ENCODE data around the gene DSCAML1. TPM values are rescaled to one million over a fixed set of nuclear protein-coding genes. Genes with fewer than 3 reads are reported as not detected.

The DSCAML1 gene
- total RNA-seq, 4 donors from 2014 or later: 2.9 to 5.8 (median 3.3) TPM

GRCh38 chr11:117554601-117555333 lies 242.2 kb downstream of the DSCAML1 start:
- TF ChIP-seq CTCF (IDR thresholded peaks at IDR 0.05) (no peak), POLR2AphosphoS5 (IDR thresholded peaks at IDR 0.05) (no peak), POLR2A (IDR thresholded peaks at IDR 0.05) (no peak), EP300 (IDR thresholded peaks at IDR 0.05; ENCODE audit: low read depth) (no peak)
- Histone ChIP-seq H3K27ac (no peak overlapping the region), H3K4me3 (no peak overlapping the region), H3K27me3 (no peaks in the 10 kb centered on the region), H3K36me3 (no peaks in the 10 kb centered on the region), H3K9me3 (no peaks in the 10 kb centered on the region), H3K4me1 (no peaks in the 10 kb centered on the region)
- no peak for DNase-seq
- in situ Hi-C loops (cut with MboI; ENCODE audit: low pct_ligation_motif_present in 1 of 4, low pct_unique_long_range_greater_than_20kb in 1 of 4, low sequenced_read_pairs in 3 of 4) (no loop called here), intact Hi-C loops (cut with DNase I; ENCODE audit: low total_unique reads) (no loop called here)
- WGBS, 2 donors (ENCODE audit: low coverage in 1 of 2): 64% methylated on average over 7 of the region's 7 CpGs; no CpG with 5 or more reads in 1 of the 2 donors

- intact Hi-C loops (cut with DNase I; ENCODE audit: low total_unique reads): no loop called here
- Histone ChIP-seq H3K27me3 (no peaks in the 10 kb centered on the region), H3K4me3 (no peak overlapping the region), H3K27ac (no peak overlapping the region), H3K36me3 (no peaks in the 10 kb centered on the region), H3K9me3 (no peaks in the 10 kb centered on the region), H3K4me1 (no peaks in the 10 kb centered on the region)
- WGBS, 2 donors (ENCODE audit: low coverage in 1 of 2): 92 to 97% methylated on average over 8 to 9 of the region's 9 CpGs
- no peak for TF ChIP-seq POLR2A (IDR thresholded peaks at IDR 0.05)
- no peak for TF ChIP-seq CTCF (IDR thresholded peaks at IDR 0.05)
- no peak for TF ChIP-seq EP300 (IDR thresholded peaks at IDR 0.05; ENCODE audit: low read depth)
- TF ChIP-seq POLR2AphosphoS5 (IDR thresholded peaks at IDR 0.05): no peak
- no peak for DNase-seq
- in situ Hi-C loops (cut with MboI; ENCODE audit: low pct_ligation_motif_present in 1 of 4, low pct_unique_long_range_greater_than_20kb in 1 of 4, low sequenced_read_pairs in 3 of 4): no loop called here
These were observed 244.4 kb downstream of the DSCAML1 start for GRCh38 chr11:117552626-117553025.

GRCh38 chr11:117551761-117552343 lies 245.2 kb downstream of the DSCAML1 start:
- whole genome bisulfite sequencing, 2 donors (ENCODE audit: low coverage in 1 of 2): 84 to 86% methylated on average over 5 to 12 of the region's 12 CpGs
- Histone ChIP-seq H3K27me3 (no peaks in the 10 kb centered on the region), H3K27ac (no peak overlapping the region), H3K4me3 (no peak overlapping the region), H3K4me1 (no peaks in the 10 kb centered on the region), H3K9me3 (no peaks in the 10 kb centered on the region), H3K36me3 (no peaks in the 10 kb centered on the region)
- in situ Hi-C loops (cut with MboI; ENCODE audit: low pct_ligation_motif_present in 1 of 4, low pct_unique_long_range_greater_than_20kb in 1 of 4, low sequenced_read_pairs in 3 of 4) (no loop called here), intact Hi-C loops (cut with DNase I; ENCODE audit: low total_unique reads) (no loop called here)
- DNase-seq: no peak
- TF ChIP-seq POLR2A (IDR thresholded peaks at IDR 0.05) (no peak), EP300 (IDR thresholded peaks at IDR 0.05; ENCODE audit: low read depth) (no peak), CTCF (IDR thresholded peaks at IDR 0.05) (no peak), POLR2AphosphoS5 (IDR thresholded peaks at IDR 0.05) (no peak)

GRCh38 chr11:117550466-117550865 lies 246.6 kb downstream of the DSCAML1 start:
- WGBS, 2 donors (ENCODE audit: low coverage in 1 of 2): 83% methylated on average over 7 of the region's 7 CpGs; no CpG with 5 or more reads in 1 of the 2 donors
- TF ChIP-seq POLR2A (IDR thresholded peaks at IDR 0.05) (no peak), POLR2AphosphoS5 (IDR thresholded peaks at IDR 0.05) (no peak), EP300 (IDR thresholded peaks at IDR 0.05; ENCODE audit: low read depth) (no peak), CTCF (IDR thresholded peaks at IDR 0.05) (no peak)
- intact Hi-C loops (cut with DNase I; ENCODE audit: low total_unique reads): no loop called here
- in situ Hi-C loops (cut with MboI; ENCODE audit: low pct_ligation_motif_present in 1 of 4, low pct_unique_long_range_greater_than_20kb in 1 of 4, low sequenced_read_pairs in 3 of 4): no loop called here
- no peaks in the 10 kb centered on the region for H3K27me3 ChIP-seq
- no peak overlapping the region for H3K4me3 ChIP-seq
- no peaks in the 10 kb centered on the region for H3K36me3 ChIP-seq
- H3K27ac ChIP-seq: no peak overlapping the region
- no peaks in the 10 kb centered on the region for H3K9me3 ChIP-seq
- no peak for DNase-seq
- no peaks in the 10 kb centered on the region for H3K4me1 ChIP-seq
